Kidney tubule cell (primary cell): ENCODE measurements around the gene MAGEF1.

Experiments
- DNase-seq: peaks from one replicate; pipeline ENCODE4 v3.0.0-alpha.2; 2018; ENCODE audit warnings: low spot score

Gene MAGEF1

GRCh38 chr3:184725176-184725719, 13.4 kb upstream of the MAGEF1 start:
- no peak for DNase-seq

GRCh38 chr3:184724699-184725098, 12.8 kb upstream of the MAGEF1 start:
- DNase-seq: no peak

GRCh38 chr3:184719709-184720108, 7.8 kb upstream of the MAGEF1 start:
- DNase-seq: no peak

- no peak for DNase-seq
Observed at GRCh38 chr3:184718431-184718830, 6.6 kb upstream of the MAGEF1 start.

- no peak for DNase-seq
Observed at GRCh38 chr3:184717399-184717983, 5.6 kb upstream of the MAGEF1 start.

- no peak for DNase-seq
Observed at GRCh38 chr3:184716622-184717398, 4.9 kb upstream of the MAGEF1 start.

- no peak for DNase-seq
Observed at GRCh38 chr3:184715943-184716621, 4.2 kb upstream of the MAGEF1 start.

GRCh38 chr3:184713521-184713920, 1.7 kb upstream of the MAGEF1 start:
- DNase-seq: no peak

GRCh38 chr3:184713040-184713355, 1.1 kb upstream of the MAGEF1 start:
- peak; percentile 6 for DNase-seq

GRCh38 chr3:184712248-184713039, 580 bp upstream of the MAGEF1 start:
- no peak for DNase-seq

GRCh38 chr3:184710870-184711492, 883 bp downstream of the MAGEF1 start:
- DNase-seq: peak; percentile 11

GRCh38 chr3:184703657-184704056, 8.2 kb downstream of the MAGEF1 start:
- DNase-seq: no peak

- no peak for DNase-seq
Observed at GRCh38 chr3:184700759-184701158, 11.1 kb downstream of the MAGEF1 start.

GRCh38 chr3:184697845-184698244, 14.0 kb downstream of the MAGEF1 start:
- DNase-seq: no peak

GRCh38 chr3:184696697-184697096, 15.2 kb downstream of the MAGEF1 start:
- DNase-seq: no peak

- DNase-seq: no peak
Observed at GRCh38 chr3:184694716-184695115, 17.1 kb downstream of the MAGEF1 start.

- no peak for DNase-seq
Observed at GRCh38 chr3:184694133-184694665, 17.7 kb downstream of the MAGEF1 start.

GRCh38 chr3:184693011-184693975, 18.6 kb downstream of the MAGEF1 start:
- no peak for DNase-seq

GRCh38 chr3:184691397-184692231, 20.2 kb downstream of the MAGEF1 start:
- DNase-seq: no peak
